NB4 (cell line): ENCODE measurements around the gene IL3RA.
A peak's percentile ranks its signal among the peaks of the same experiment; 100 is the strongest.

Experiments used
- DNase-seq: peaks from one replicate; pipeline ENCODE4 v3.0.0; 2010; ENCODE audit warnings: low read depth
- H3K4me3 ChIP-seq: one replicate; pipeline ENCODE4 v1.5.1; 2011; ENCODE audit warnings: mild to moderate bottlenecking, low read depth, low read length, moderate library complexity
- MYC ChIP-seq: IDR thresholded peaks from 2 replicates; pipeline ENCODE4 v1.6.1; 2011; ENCODE audit warnings: low read depth, low read length
- POLR2A ChIP-seq: IDR thresholded peaks from 2 replicates; pipeline ENCODE4 v1.6.1; 2011; ENCODE audit warnings: mild to moderate bottlenecking; ENCODE audit not compliant: insufficient read length; ENCODE audit errors: extremely low read depth
- TF ChIP-seq, protein P1 (sequence below): IDR thresholded peaks from one replicate; pipeline ENCODE4 v1.5.1; 2012; ENCODE audit warnings: low read depth, low read length
- TF ChIP-seq, protein P2 (sequence below): IDR thresholded peaks from 2 replicates; pipeline ENCODE4 v1.6.1; 2011; ENCODE audit warnings: low read depth, low read length

IL3RA gene

DNA sequence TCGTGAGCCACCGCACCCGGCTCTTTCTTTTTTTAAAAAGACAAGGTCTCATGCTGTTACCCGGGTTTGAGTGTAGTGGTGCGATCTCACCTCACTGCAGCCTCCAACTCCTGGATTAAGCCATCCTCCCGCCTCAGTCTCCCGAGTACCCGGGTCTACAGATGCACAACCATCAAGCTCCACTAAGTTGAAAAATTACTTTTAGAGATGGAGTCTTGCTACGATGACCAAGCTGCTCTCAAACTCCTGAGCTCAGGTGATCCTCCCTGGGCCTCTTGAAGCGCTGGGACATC is 53.4 kb downstream of the IL3RA start:
- H3K4me3 ChIP-seq, result peak overlapping the region; percentile 100
- TF ChIP-seq, protein P1, sequence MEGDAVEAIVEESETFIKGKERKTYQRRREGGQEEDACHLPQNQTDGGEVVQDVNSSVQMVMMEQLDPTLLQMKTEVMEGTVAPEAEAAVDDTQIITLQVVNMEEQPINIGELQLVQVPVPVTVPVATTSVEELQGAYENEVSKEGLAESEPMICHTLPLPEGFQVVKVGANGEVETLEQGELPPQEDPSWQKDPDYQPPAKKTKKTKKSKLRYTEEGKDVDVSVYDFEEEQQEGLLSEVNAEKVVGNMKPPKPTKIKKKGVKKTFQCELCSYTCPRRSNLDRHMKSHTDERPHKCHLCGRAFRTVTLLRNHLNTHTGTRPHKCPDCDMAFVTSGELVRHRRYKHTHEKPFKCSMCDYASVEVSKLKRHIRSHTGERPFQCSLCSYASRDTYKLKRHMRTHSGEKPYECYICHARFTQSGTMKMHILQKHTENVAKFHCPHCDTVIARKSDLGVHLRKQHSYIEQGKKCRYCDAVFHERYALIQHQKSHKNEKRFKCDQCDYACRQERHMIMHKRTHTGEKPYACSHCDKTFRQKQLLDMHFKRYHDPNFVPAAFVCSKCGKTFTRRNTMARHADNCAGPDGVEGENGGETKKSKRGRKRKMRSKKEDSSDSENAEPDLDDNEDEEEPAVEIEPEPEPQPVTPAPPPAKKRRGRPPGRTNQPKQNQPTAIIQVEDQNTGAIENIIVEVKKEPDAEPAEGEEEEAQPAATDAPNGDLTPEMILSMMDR, result no peak
- TF ChIP-seq POLR2A (no peak), MYC (no peak)
- TF ChIP-seq, protein P2, sequence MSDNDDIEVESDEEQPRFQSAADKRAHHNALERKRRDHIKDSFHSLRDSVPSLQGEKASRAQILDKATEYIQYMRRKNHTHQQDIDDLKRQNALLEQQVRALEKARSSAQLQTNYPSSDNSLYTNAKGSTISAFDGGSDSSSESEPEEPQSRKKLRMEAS, result no peak
- DNase-seq, result no peak

DNA sequence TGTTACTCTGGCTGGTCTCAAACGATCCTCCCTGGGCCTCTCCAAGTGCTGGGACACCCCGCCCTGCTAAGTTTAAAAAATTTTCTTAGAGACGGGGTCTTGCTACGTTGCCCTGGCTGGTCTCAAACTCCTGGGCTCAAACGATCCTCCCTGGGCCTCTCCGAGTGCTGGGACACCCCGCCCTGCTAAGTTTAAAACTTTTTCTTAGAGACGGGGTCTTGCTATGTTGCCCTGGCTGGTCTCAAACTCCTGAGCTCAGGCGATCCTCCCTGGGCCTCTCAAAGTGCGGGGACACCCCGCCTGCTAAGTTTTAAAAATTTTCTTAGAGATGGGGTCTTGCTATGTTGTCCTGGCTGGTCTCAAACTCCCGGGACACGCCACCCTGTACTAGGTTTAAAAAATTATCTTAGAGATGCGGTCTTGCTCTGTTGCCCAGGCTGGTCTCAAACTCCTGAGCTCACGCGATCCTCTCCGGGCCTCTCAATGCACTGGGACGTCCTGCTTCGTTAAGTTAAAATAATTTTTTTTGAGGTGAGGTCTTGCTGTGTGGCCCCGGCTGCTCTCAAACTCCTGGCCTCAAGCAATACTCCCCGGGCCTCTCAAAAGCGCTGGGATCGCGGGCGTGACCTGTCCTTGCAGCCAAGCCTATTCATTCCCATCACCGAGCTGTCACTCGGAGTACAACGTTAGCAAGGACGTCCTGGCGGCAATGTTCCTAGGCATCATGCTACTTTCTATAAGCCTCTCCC is 54.2 kb downstream of the IL3RA start:
- no peak for DNase-seq
- H3K4me3 ChIP-seq, result peak overlapping the region; percentile 100
- no peak for TF ChIP-seq POLR2A
- no peak for TF ChIP-seq MYC
- TF ChIP-seq, protein P1, result no peak
- TF ChIP-seq, protein P2, result no peak

DNA sequence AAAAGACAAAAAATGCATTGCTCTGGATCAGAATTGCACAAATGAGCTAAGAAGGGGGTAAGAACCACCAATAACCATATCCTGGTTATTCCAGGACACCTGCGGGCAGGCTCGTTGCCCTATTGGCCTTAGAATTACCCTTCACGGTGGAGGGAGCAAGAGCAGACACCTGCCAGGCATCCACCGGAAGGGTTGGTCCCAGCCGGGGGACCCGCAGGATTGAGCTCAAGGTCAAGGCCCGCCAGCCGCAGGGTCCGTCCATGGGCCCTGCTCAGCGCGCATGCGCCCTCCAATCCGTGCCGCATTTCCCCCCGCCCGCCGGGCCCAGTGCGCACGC is 54.8 kb downstream of the IL3RA start:
- peak overlapping the region; percentile 100 for H3K4me3 ChIP-seq
- DNase-seq, result no peak
- no peak for TF ChIP-seq POLR2A
- TF ChIP-seq, protein P2, result no peak
- no peak for TF ChIP-seq MYC
- TF ChIP-seq, protein P1, result no peak

DNA sequence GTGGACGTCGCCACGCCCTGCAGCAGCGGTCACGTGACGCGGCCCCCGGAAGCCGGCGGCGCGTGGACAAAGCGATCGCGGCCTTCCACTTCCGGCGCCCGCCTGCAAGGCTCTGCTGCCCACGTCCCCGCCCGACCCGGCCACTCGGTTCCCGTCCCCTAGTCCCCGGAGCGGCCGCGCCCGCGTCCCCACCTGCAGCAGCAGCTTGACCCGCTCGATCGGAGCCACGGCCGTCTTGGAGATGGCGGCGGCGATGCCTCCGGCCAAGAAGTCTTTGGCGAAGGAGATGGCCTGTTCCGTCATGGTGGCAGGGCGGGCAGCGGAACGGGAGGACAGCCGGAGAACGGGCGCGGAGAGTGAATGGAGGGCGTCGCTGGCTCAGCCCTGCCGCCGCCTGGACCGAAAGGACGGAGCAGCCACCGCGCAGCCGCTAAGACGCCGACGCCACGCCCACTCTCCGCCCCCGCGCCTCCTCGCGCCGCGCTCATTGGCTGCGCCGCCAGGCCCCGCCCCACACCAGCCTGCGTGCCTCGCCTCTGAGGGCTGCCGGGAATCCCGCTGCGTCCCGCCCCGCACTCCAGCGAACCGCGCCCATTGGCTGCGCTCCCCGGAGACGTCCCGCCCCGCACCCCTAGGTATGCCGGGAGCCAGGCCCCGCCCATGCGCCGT is 55.3 kb downstream of the IL3RA start, which contains the start of gene SLC25A6:
TSS of gene SLC25A6 (minus strand) at position 407 of the 669 bp plus-strand sequence. CDS start at position 303, 104 bp downstream.
- DNase-seq, result peak; percentile 95
- peak within 1 kb of the TSS; percentile 100 for H3K4me3 ChIP-seq
- peak; percentile 94 for TF ChIP-seq MYC
- peak; percentile 64 for TF ChIP-seq POLR2A
- TF ChIP-seq, protein P1, result no peak
- TF ChIP-seq, protein P2, result peak; percentile 95

DNA sequence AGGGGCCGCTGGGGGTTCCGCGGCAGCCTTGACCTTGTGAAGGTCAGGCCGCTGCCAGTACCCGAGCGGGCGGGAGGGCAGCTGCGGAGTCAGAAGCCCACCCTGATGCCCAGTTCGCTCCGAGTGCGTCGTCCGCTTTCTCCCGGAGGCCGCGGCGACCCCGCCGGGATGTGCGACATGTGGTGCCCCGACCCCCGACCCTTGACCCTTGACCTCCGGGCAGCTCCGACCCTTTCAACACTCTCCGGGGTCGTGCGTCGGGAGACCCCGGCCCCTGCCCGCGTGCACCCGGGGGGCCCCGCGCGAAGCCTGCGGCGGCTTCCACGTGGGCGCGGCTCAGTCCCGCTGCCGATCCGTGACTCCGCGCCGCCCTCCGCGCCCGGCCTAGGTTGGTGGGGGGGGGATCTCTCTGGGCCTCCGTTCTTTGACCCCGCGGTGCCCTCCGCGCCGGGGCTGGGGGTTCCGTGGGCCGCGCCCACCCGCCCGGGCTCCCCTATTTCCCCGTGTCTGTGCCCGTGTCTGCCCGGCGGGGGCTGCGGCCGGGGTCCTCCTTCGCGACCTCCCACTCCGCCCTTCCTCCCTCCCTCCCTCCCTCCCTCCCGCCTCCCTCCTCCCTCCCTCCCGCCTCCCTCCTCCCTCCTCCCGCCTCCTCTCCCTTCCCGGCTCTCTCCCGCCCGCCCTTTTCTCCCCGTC is 55.9 kb downstream of the IL3RA start:
- peak; percentile 66 for DNase-seq
- peak overlapping the region; percentile 64 for H3K4me3 ChIP-seq
- peak; percentile 51 for TF ChIP-seq POLR2A
- TF ChIP-seq, protein P1, result no peak
- TF ChIP-seq, protein P2, result peak; percentile 54
- peak; percentile 69 for TF ChIP-seq MYC
